Activated CD4-positive, CD25-positive, alpha-beta regulatory T cell treated with anti-CD3 and anti-CD28 coated beads, Interleukin-2, amount 50 U/mL, for 72 hours (primary cell): ENCODE data around the gene LHX5.

ENCODE experiments used
- DNase-seq: peaks from one replicate; pipeline ENCODE4 v3.0.0; 2021

LHX5 gene

GRCh38 chr12:113477171-113477841, 5.6 kb upstream of the LHX5 start:
- DNase-seq: no peak

- no peak for DNase-seq
Observed at GRCh38 chr12:113476176-113476986, 4.7 kb upstream of the LHX5 start.

DNA sequence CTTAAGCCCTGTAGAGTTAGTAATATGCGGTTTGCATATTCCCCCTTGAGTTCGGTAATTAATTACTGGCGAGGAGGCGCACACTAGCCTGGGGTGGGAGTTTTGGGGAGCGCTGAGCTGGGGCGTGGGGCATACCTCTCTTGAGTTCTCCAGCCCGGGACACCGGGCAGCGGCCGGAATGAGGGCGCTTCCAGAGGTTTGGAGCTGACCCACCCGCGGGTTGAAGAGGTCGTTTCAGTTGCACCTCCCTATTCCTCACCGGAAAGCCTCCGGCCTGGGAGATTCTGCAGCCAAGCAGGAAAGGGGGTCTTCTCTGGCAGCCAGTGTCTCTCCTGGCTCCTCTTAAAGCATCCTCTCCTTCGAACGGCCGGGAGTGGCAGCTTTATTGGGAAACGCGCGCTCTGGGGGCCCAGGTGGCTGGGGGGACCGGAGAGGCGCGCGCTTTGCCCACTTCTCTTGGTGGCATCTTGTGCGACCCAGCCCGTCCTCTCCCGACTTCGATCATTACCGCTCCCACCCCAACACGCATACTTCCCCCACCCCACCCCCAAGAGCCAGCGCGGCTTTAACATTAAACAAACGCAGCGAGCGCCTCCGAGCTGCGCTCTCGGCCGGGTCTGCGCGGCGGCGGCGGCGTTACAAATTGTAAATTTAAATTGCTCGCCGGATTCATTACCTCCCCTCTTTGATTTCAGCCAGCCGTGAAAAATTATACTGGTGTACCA, 3.9 kb upstream of the LHX5 start:
- DNase-seq: no peak

GRCh38 chr12:113474635-113475436, 3.2 kb upstream of the LHX5 start:
- no peak for DNase-seq

GRCh38 chr12:113473942-113474341, 2.3 kb upstream of the LHX5 start:
- no peak for DNase-seq

GRCh38 chr12:113473400-113473799, 1.7 kb upstream of the LHX5 start:
- no peak for DNase-seq

- no peak for DNase-seq
Observed at GRCh38 chr12:113472191-113473121, 785 bp upstream of the LHX5 start.

- DNase-seq: no peak
Observed at GRCh38 chr12:113470871-113471618, 626 bp downstream of the LHX5 start.

- DNase-seq: no peak
Observed at GRCh38 chr12:113469949-113470743, 1.5 kb downstream of the LHX5 start.

DNA sequence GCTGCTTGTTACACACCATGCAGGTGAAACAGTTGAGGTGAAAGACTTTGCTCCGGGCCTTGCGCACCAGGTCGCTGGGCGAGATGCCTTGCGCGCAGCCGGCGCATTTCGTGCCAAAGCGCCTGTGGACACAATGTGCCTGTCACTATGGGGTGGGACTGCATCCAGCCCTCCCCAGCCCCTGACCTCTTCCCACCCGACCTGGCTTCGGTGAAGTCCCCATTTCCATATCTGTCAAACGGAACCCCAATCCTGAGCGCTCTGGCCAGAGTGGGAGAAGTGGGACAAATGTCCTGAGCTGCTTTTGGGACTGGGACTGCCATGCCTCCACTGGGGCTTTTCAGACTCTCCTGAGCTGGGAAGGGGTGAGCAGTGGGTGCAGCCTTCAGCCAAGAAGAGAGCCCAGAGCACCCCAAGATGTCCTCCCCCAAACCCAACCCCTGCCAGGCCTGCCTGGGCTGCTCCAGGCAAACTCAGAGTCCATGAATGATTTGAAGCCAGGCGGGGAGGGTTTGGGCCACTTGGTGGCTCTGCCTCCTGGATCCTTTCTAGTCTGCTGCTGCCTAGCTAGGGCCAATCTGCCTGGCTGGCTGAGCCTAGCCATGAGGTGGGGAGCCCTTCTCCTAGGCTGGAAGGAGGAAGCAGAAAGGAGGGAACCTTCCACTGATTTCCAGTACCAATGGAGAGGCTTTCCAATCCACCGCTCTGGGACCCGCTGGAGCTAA, 2.3 kb downstream of the LHX5 start:
- DNase-seq: no peak

- no peak for DNase-seq
Observed at GRCh38 chr12:113468365-113469223, 3.1 kb downstream of the LHX5 start.

DNA sequence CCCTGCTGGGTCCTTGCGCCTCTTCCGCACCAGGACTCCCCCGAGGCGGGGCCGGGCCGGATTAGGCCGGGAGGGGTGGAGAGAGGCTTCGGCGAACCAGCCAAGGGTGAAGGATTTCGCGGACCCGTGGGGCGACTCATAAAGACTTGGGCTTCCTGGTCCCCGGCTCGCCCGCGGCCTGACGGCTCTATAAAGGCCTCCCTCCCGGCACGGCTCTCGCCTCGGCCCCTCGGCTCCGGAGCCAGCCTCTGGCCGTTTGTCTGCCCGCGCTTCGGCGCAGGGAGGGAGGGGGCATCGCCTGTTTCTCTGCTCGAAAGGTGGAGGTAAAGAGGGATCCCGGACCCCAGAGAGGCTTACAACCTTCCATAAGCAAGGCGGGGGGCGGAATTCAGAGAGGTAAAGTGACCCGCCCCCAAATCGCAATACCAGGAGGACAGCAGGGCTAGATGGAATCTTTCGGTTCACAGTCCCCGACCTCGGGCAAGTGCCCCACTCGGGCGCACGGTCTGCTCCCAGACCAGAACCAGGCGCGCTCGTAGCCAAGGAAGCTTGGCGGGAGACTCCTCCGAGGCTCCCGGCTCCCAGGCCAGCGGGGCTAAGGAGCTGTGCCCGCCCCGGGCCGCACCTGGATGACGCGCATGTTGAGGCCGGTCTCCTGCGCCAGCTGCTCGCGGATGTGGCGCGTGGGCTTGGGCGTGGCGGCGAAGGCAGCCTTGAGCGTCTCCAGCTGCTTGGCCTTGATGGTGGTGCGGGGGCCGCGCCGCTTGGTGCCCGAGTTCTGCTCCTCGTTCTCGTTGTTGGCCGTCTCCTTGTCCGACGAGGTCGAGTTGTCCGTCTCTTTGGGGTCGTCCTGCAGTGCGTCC, 3.9 kb downstream of the LHX5 start:
- no peak for DNase-seq

DNA sequence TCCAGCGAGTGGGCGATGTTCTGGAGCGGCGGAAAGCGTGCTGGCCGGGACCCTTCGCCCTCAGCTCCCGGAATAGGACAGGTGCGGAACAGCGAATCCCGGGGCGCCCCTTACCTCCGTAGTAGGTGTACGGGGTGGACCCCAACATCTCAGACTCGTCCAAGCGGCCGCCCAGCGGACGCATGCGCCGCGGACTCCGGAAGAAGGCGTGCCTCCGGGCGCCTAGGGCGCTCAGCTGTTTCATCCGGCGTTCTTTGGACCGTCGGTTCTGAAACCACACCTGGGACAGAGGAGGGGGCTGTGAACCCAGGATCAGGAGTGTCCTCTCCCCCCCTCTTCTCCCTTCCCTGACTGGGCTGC, 4.5 kb downstream of the LHX5 start:
- DNase-seq: no peak

- no peak for DNase-seq
Observed at GRCh38 chr12:113466454-113467141, 5.1 kb downstream of the LHX5 start.

- DNase-seq: no peak
Observed at GRCh38 chr12:113465808-113466453, 5.7 kb downstream of the LHX5 start.
